Body of pancreas (tissue), 4 donors: ENCODE results near the gene PIEZO1.

ENCODE experiments used
- POLR2A ChIP-seq, 3 donors: fragments of 450-650 bp; IDR thresholded peaks; one replicate each; pipeline ENCODE4 v1.6.1; 2016; ENCODE audit warnings: antibody characterized with exemption in 3 of 3, mild to moderate bottlenecking in 2 of 3
- TF ChIP-seq, protein P1 (sequence below), 7 experiments: fragments of 450-650 bp in 4 of 7; fragments of 200-600 bp in 3 of 7; sonication (generic) in 3 of 7; IDR thresholded peaks; one replicate each; pipeline ENCODE4 v1.5.1; 2016 to 2019; ENCODE audit warnings: antibody characterized with exemption in 7 of 7

GRCh38 chr16:88690341-88691128 is 94.5 kb downstream of the PIEZO1 start:
- TF ChIP-seq, protein P1, sequence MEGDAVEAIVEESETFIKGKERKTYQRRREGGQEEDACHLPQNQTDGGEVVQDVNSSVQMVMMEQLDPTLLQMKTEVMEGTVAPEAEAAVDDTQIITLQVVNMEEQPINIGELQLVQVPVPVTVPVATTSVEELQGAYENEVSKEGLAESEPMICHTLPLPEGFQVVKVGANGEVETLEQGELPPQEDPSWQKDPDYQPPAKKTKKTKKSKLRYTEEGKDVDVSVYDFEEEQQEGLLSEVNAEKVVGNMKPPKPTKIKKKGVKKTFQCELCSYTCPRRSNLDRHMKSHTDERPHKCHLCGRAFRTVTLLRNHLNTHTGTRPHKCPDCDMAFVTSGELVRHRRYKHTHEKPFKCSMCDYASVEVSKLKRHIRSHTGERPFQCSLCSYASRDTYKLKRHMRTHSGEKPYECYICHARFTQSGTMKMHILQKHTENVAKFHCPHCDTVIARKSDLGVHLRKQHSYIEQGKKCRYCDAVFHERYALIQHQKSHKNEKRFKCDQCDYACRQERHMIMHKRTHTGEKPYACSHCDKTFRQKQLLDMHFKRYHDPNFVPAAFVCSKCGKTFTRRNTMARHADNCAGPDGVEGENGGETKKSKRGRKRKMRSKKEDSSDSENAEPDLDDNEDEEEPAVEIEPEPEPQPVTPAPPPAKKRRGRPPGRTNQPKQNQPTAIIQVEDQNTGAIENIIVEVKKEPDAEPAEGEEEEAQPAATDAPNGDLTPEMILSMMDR (IDR thresholded peaks at IDR 0.05), result no peak
- no peak for TF ChIP-seq POLR2A (IDR thresholded peaks at IDR 0.05)
